GDM1 (cell line): ENCODE results near the gene STRADA.

Source experiments
- DNase-seq: peaks from one replicate; lab custom pipeline; 2025; lab: John Stamatoyannopoulos, UW

STRADA gene

GRCh38 chr17:63682981-63683380, 58.6 kb downstream of the STRADA start:
- DNase-seq: no peak

- no peak for DNase-seq
Observed at GRCh38 chr17:63682441-63682840, 59.2 kb downstream of the STRADA start.

GRCh38 chr17:63681530-63681929, 60.1 kb downstream of the STRADA start:
- DNase-seq: no peak

GRCh38 chr17:63680700-63681099, 60.9 kb downstream of the STRADA start:
- no peak for DNase-seq

GRCh38 chr17:63679214-63679613, 62.4 kb downstream of the STRADA start:
- no peak for DNase-seq

GRCh38 chr17:63676584-63676983, 65.0 kb downstream of the STRADA start:
- DNase-seq: no peak

- peak; percentile 26 for DNase-seq
Observed at GRCh38 chr17:63675607-63676546, 65.7 kb downstream of the STRADA start.

- DNase-seq: no peak
Observed at GRCh38 chr17:63675231-63675606, 66.4 kb downstream of the STRADA start.

GRCh38 chr17:63672856-63673255, 68.7 kb downstream of the STRADA start:
- no peak for DNase-seq

GRCh38 chr17:63665527-63666214, 75.9 kb downstream of the STRADA start:
- peak; percentile 74 for DNase-seq

GRCh38 chr17:63659850-63660249, 81.7 kb downstream of the STRADA start:
- no peak for DNase-seq

GRCh38 chr17:63658366-63658765, 83.2 kb downstream of the STRADA start:
- DNase-seq: no peak

- no peak for DNase-seq
Observed at GRCh38 chr17:63657786-63658185, 83.8 kb downstream of the STRADA start.

GRCh38 chr17:63653050-63653449, 88.5 kb downstream of the STRADA start:
- DNase-seq: no peak
